HT1080 (cell line): ENCODE results near the gene CCDC69. TPM values are rescaled to one million over a fixed set of nuclear protein-coding genes. Genes with fewer than 3 reads are reported as not detected.
"Not testable (repeated sequence)": the region's sequence is repeated elsewhere in the genome, so short reads cannot be mapped to it uniquely, and the experiment has no call there.

Source experiments
- DNase-seq: peaks from one replicate; pipeline ENCODE4 v3.0.0-alpha.2; 2015; ENCODE audit warnings: low read depth
- total RNA-seq: library from RNA; depleted of rRNA; stranded (reverse); fragments of >200 nt; shearing (Covaris generic); gene quantifications from 2 replicates; pipeline ENCODE4 v1.2.3, GENCODE V29; 2014

Gene CCDC69
- total RNA-seq, 1 experiment from 2014 or later: 18.4 TPM

DNA sequence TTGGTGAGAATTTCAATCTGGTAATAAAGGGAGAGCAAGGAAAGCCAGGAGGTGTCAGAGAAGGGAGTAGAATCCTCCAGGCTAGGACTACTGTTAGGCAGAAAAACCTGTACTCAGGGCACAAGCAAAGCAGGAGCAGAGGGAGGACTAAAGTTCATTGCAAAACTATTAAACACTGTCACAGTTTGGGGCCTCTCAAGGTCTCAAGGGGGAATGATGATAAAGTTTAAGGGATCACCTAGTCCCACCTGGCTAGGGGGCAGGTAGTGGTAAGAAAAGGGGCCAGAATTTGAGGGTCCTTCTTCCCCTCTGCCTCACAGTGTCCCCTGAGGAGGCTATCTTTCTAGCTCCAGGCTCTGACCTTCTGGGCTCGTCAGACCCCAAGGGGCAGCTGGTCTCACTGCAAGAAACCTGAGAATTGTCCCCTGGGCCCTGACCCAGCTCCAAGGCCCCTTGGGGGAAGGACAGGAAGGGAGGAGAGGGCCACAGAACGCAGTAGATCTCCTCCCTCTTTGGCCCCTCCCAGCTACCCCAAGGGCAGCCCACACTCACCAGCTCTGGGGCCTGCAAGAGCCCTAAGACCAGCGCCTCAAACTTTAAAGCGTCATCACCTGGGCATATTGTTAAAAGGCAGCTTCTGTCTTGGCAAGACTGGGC lies 974 bp downstream of the CCDC69 start:
- peak; percentile 32 for DNase-seq

- no peak for DNase-seq
Observed at GRCh38 chr5:151222054-151222789, 1.7 kb downstream of the CCDC69 start.

DNA sequence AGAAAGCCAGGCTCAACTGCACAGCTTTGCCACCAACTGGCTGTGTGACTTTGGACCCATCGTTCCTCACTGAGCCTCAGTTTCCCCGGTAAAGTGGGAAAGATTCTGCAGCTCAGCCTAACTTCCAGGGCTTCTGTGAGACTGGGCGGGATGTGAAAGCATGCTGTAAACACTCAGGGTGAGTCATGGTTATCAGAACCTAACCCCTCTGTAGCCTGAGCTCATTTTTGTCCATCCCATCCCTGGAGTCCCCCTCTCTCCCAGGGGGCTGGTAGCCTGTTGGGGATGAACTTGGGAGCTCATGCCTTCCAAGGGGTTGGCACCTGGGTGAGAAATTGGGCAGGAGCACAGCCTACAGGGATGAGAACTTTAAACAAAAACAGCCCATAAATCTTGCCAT lies 2.3 kb downstream of the CCDC69 start:
- DNase-seq: peak; percentile 20

DNA sequence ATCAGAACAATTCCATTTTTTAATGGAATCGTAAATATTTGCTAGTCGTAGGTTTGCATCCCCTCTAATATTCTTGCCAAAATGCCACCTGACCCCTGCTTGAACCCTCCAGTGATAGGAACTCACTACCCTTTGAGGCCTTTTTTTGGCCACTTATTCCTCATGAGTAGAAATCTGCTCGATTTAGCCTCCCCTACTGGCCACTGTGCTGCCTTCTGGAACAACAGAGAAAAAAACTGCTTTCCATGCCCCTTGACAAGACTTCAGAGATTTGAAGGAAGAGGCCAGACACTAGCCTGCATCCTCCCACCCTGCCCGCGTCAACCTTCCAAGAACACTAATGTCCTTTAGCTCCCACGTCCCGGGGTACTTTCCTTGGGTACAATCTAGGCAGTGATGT lies 4.1 kb downstream of the CCDC69 start:
- no peak for DNase-seq

GRCh38 chr5:151219138-151219537 lies 4.8 kb downstream of the CCDC69 start:
- no peak for DNase-seq

GRCh38 chr5:151218177-151218576 lies 5.7 kb downstream of the CCDC69 start:
- no peak for DNase-seq

- no peak for DNase-seq
Observed at GRCh38 chr5:151216781-151217180, 7.1 kb downstream of the CCDC69 start.

- no peak for DNase-seq
Observed at GRCh38 chr5:151215546-151215880, 8.4 kb downstream of the CCDC69 start.

- DNase-seq: no peak
Observed at GRCh38 chr5:151214614-151215545, 9.0 kb downstream of the CCDC69 start.

DNA sequence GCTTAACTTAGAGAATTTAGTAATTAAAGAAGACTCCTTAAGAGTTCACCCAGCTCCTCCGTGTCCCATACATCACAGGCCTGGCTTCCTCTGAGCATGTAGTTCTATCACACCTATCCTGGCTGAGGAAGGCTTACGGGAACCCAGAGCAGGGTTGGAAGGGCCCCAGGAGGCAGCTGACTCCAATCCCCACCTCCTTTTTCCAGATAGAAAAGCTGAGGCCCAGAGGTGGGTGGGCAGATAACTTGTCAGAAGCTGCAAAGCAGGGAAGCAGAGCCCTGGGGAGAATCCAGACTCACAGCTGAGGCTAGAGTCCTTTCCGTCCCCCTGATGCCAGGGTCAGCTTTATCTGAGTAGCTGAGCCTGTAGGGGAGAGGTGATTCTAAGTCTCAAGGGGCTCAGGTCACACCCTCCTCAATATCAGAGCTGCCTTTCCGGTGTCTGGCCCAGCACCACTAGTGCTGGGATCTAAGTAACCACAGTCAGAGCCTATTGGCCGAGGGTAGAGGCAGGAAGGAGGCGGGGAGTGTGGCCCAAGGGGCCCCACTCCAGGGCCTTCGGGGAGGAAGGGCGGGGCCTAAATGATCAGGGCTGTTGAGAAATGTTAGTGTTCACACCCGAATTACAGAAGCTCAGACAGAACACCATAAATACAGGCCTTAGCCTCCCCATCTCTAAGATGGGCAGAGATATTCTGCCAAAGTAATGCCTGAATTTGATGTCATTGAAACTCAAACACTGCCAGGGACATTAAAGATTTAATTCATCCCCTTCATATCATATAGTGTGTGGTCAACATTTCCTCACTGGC lies 9.9 kb downstream of the CCDC69 start:
- peak; percentile 83 for DNase-seq

DNA sequence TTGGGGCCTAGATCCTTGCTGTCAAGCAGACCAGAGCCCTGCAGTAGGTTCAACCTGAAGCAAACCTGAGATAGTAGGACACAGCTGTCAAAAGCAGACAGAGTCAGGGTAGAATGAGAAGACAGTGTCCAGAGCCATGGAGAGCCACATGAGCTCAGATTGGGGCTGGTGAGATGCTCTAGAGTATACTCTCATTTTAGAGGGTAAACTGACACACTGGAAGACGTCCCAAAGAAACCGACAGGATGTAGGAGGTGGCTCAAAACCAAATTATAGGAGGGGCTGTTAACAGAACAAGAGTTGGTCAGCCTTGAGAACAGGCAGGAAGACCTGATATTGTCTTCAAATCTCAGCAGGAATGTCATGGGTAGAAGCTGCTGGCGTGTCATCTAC lies 11.5 kb downstream of the CCDC69 start:
- no peak for DNase-seq

- no peak for DNase-seq
Observed at GRCh38 chr5:151208481-151208914, 15.4 kb downstream of the CCDC69 start.

DNA sequence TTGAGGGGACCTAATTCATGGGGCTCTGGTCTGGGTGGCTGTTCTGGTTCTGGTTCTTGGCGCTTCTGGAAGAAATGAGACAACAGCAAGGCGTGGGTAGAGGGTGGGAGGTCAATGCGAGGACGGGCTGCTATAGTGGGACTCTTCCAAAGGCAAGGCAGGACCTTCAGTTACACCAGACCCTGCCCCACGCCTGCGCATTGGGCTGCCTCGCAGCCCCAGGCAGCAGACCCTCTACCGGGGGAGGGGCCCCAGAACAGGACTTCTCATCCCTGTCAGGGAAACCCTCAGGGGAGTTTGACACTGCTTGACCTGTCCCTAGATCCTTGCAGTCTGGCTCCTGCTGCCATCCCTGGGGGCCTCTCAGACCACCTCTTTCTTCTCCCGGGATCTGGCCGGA lies 18.5 kb downstream of the CCDC69 start:
- DNase-seq: no peak

DNA sequence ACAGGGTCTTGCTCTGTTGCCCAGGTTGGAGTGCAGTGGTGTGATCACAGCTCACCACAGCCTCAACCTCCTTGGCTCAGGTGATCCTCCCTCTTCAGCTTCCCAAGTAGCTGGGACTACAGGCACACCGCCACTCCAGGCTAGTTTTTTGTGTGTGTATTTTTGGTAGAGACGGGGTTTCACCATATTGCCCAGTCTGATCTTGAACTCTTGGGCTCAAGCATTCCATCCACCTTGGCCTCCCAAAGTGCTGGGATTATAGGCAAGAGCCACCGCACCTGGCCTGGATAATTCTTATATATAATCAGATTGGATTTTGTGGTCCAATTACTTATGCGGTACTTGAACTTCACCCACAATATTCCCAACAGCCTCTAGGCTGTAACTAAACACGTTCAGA lies 19.8 kb downstream of the CCDC69 start:
- DNase-seq: no peak

DNA sequence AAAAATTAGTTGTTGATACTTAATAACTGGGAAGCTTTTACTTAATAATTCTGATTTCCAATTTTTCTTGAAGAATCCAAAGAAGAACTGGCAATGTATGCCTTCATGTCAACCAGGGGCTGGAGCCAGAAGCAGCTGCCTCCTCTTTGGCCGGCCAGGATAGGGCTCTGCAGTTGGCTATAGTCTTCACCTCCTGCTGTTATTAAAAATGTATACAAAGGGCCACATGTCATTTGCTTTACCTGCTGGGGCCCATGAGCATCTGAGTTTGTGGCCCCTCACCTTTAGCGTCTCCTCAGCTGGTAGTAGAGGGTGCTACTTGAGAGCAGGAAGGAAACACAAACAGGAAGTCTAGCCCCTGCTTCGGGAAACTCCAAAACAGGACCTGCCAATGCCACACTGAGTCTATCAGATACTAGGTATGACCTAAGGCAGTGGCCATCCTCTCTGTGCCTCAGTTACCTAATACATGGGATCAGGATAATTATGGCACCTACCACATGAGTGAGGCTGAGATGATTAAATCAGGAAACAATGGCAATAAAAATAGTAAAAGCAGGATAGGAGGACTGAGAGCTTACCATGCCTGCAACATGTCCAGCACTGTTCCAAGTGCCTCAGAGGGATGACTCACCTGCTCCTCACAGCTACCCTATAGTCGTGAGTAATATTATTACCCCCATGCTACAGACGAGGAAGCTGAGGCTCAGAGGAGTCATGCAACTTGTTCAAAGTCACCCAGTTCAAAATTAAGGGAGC lies 21.3 kb downstream of the CCDC69 start:
- peak; percentile 90 for DNase-seq

DNA sequence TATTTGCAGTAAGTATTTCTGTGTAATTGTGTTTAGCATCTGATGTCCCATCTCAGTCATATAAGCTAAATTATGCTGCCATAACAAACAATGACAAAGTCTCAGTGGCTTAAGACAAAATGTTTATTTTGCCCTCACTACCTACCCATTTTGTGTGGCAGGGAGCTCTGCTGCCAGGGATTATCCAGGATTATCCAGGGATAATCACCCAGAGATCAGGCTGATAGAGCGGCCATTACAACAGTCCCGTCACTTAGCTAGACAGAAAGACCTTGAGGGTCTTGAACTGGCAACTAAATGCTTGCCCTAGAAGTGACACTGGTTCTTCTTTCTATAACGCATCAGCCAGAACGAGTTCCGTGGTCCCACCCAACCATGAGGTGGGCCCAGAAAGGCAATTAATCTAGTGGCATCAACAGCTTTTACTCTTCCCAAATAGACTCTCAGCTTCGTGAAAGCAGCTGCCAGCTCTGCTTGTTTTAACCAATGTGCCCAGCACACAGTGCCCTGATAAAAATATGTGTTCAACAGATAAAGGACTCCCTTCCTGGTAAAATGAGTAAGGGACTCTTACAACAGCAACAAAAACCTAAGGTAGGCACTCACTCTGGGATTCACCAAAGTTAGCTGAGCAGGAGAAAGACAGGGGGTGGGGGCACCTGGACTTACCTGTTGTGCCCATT lies 22.8 kb downstream of the CCDC69 start:
- DNase-seq: no peak

GRCh38 chr5:151199581-151200185 lies 24.2 kb downstream of the CCDC69 start:
- no peak for DNase-seq

GRCh38 chr5:151198861-151199260 lies 25.0 kb downstream of the CCDC69 start:
- no peak for DNase-seq

- not testable (repeated sequence) for DNase-seq
Observed at GRCh38 chr5:151197291-151197600, 26.6 kb downstream of the CCDC69 start.
